C4-2B (cell line): ENCODE measurements around the gene P3H2.

Experiments
- CTCF ChIP-seq: fragments of 450-650 bp; conservative IDR thresholded peaks from 2 replicates; pipeline ENCODE4 v1.5.1; 2017; ENCODE audit warnings: mild to moderate bottlenecking
- ZFX ChIP-seq: fragments of 450-650 bp; IDR thresholded peaks from 2 replicates; pipeline ENCODE4 v1.6.1; 2017

GRCh38 chr3:190003681-190004123 is 117.0 kb downstream of the P3H2 start:
- no peak for TF ChIP-seq CTCF
- TF ChIP-seq ZFX = no peak
